22Rv1 (cell line): Measurements from ENCODE around the gene FGGY.

ENCODE experiments used
- H3K27ac ChIP-seq: fragments of 450-650 bp; 2 replicates; pipeline ENCODE4 v1.5.1; 2017
- CTCF ChIP-seq: fragments of 450-650 bp; IDR thresholded peaks from 2 replicates; pipeline ENCODE4 v1.5.1; 2017; ENCODE audit warnings: mild to moderate bottlenecking
- ZFX ChIP-seq: fragments of 450-650 bp; IDR thresholded peaks from 2 replicates; pipeline ENCODE4 v1.6.1; 2017; ENCODE audit warnings: antibody characterized with exemption, borderline replicate concordance

Gene FGGY

DNA sequence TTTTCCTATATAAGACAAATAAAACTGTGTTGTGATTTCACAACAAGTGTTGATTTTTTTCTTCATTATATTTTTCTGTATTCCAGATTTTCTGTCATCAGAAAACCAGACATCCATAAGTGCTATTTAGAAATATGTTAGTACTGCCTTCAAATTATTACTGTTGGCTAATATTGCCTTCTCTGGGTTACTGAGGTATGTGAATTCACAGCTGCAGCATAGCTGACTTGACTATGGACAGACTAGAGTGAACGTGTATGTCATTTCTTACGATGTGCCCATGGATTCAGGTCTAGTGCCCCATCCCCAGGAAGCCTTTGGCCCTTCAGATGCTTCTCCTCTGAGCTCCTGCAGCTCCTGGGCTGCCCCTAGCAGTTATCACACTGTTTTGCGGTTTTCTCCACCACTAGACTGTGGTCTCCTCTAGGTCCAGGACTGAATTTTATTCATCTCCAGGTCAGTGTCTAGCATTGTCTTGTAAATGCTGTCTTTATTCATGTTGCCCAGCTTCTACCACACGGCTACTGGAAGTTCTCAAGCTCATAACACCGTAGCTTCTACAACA lies 118.5 kb downstream of the FGGY start:
- TF ChIP-seq CTCF, result no peak
- TF ChIP-seq ZFX, result no peak

GRCh38 chr1:59415881-59416280 lies 119.0 kb downstream of the FGGY start:
- no peak overlapping the region for H3K27ac ChIP-seq
- TF ChIP-seq CTCF (no peak), ZFX (no peak)

More for the DNA sequence above, 118.5 kb downstream of the FGGY start:
- H3K27ac ChIP-seq, result no peak overlapping the region

DNA sequence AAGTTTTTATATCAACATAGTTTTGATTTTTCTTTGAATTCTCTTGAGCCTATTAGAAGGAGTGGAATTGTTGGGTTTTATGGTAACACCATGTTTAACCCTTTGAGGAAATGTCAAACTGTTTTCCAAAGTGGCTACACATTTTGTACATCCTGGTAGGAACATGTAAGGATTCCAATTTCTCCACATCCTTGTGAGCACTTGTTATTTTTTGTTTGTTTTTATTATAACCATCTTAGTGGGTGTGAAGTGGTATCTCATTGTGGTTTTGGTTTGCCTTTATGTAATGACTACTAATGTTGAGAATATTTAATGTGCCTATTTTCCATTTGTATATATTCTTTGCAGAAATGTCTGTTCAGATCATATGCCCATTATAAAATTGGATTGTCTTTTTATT lies 120.5 kb downstream of the FGGY start:
- no peak for TF ChIP-seq ZFX
- TF ChIP-seq CTCF, result no peak
- H3K27ac ChIP-seq, result no peak overlapping the region

DNA sequence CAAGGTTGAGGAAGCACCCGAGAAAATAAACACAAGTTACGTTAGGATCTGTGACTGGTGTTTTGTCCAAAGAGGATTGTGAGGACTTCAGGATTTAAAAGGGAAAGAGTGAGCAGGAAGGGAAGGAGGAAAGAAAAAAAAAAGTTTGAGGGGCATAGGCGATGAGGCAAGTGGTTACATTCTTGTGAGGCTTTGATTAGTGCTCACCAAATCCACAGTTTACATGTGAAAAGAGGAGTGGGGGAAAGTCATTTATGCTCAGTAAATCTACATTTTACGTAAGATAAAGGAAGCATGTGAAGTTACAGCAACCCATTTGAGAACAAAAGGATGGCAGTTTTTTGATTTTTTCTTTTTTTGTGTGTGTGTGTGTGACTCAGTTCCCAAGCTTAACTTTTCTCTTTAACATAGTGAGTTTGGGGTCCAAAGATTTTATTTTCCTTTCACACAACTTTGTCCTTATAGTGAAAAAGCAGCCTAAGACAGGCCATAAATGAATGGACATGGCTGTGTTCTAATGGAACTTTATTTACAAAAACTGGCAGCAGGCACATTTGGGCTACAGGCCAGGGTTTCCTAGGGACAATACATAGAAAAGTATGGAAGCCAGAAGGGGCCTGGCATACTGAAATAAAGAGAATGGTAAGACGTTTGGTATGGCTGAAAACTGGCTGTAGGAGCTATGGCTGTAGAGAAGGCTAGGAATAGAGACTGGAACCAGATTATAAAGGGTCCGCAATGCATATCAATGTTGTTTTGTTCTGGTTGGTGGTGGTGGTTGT lies 121.7 kb downstream of the FGGY start:
- H3K27ac ChIP-seq, result no peak overlapping the region
- TF ChIP-seq CTCF, result no peak
- no peak for TF ChIP-seq ZFX

- no peak overlapping the region for H3K27ac ChIP-seq
- TF ChIP-seq CTCF (no peak), ZFX (no peak)
Measured at GRCh38 chr1:59419361-59420140, 122.7 kb downstream of the FGGY start.

GRCh38 chr1:59421232-59421920 lies 124.5 kb downstream of the FGGY start:
- no peak for TF ChIP-seq CTCF
- H3K27ac ChIP-seq, result no peak overlapping the region
